PC-9 (cell line): ENCODE results near the gene SFSWAP.

Source experiments
- CTCF ChIP-seq: fragments of 200-600 bp; sonication (generic); conservative IDR thresholded peaks from 2 replicates; pipeline ENCODE4 v1.6.1; 2017; ENCODE audit warnings: mixed run types, antibody characterized with exemption, mild to moderate bottlenecking, moderate library complexity
- EZH2 ChIP-seq: fragments of 200-600 bp; sonication (generic); IDR thresholded peaks from 2 replicates; pipeline ENCODE4 v1.8.0; 2017; ENCODE audit warnings: antibody characterized with exemption, low read depth

- TF ChIP-seq CTCF, result no peak
- TF ChIP-seq EZH2, result no peak
These were observed 38.5 kb upstream of the SFSWAP start for GRCh38 chr12:131672311-131672940.
